HG03064 (cell line): Measurements from ENCODE around the gene MX2.
A peak's percentile ranks its signal among the peaks of the same experiment; 100 is the strongest.
"Not testable (repeated sequence)": the region's sequence is repeated elsewhere in the genome, so short reads cannot be mapped to it uniquely, and the experiment has no call there.

Source experiments
- ATAC-seq: cut with Tn5 transposase; IDR thresholded peaks from one replicate; pipeline ENCODE4 v1.9.1; 2021; ENCODE audit warnings: low read depth; ENCODE audit not compliant: unreplicated experiment

Gene MX2

DNA sequence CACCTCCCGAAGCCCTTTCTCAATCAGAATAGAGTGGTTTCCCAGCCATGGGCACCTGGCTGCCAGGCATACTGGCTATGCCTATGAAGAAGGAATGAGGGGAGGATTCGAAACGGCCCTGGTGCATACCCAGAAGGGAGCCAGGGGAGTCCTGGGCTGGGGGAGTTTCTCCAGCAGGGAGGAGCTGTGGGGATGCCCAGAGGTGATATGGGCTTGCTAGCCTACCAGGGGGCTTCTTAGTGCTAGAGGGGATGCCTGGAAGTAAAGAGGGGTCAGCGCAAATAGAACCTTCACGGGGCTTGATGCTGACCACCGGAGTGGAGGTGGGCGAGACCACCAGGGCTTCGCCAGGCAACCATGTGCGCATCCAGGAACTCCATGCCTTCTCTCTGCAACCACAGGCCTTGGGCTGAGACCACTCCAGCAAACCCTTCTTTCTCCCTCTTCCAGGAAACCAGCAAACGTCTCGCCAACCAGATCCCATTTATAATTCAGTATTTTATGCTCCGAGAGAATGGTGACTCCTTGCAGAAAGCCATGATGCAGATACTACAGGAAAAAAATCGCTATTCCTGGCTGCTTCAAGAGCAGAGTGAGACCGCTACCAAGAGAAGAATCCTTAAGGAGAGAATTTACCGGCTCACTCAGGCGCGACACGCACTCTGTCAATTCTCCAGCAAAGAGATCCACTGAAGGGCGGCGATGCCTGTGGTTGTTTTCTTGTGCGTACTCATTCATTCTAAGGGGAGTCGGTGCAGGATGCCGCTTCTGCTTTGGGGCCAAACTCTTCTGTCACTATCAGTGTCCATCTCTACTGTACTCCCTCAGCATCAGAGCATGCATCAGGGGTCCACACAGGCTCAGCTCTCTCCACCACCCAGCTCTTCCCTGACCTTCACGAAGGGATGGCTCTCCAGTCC is 46.0 kb downstream of the MX2 start:
- ATAC-seq = no peak

DNA sequence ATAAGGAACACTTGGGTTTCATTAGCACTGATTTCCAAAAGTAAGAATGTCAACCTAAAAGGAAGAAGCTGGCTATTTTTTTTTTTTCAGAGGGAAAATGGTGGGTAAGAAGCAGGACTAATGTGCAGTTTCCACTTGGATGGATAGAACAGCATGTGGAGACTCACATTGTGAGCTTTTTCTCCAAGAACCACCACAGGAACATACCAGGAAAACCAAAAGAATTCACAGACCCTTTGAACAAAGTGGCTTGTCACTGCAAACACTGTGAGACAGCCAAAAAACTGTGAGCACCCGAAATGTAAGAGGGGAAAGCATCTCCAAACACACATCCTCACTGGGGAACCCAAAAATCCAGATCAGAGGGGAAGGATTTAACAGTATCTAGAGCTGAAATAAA is 48.5 kb downstream of the MX2 start:
- ATAC-seq = no peak

DNA sequence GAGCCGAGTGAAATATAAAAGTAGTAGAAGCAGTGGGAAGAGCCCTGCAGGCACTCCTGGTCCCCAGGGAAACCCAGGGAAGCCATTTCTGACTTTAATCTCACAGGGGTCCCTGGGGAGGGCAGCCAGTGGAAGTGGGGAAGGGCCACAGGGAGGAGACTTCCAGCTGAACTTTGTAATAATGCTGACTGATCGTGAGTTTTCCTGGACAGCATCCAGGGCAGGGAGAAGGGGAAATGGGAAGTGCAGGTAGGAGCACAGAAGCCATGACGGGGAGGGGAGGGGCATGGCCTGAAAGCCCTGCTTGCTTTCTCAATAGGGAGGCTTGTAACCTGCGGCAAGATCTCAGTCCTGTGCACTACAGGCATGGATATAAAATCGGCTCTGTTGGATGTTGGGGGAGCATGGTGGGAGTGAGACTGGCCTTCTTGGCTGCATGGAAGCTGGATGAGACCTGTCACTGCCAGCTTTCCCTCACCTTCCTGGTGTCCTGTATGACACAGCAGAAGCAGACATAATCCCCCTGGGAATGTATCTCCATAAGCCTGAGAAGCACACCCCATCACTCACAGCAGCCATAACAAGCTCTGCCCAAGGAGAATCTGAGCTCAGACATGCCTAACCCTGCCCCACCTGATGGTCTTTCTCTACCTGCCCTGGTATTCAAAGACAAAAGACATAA is 49.1 kb downstream of the MX2 start:
- ATAC-seq = no peak

DNA sequence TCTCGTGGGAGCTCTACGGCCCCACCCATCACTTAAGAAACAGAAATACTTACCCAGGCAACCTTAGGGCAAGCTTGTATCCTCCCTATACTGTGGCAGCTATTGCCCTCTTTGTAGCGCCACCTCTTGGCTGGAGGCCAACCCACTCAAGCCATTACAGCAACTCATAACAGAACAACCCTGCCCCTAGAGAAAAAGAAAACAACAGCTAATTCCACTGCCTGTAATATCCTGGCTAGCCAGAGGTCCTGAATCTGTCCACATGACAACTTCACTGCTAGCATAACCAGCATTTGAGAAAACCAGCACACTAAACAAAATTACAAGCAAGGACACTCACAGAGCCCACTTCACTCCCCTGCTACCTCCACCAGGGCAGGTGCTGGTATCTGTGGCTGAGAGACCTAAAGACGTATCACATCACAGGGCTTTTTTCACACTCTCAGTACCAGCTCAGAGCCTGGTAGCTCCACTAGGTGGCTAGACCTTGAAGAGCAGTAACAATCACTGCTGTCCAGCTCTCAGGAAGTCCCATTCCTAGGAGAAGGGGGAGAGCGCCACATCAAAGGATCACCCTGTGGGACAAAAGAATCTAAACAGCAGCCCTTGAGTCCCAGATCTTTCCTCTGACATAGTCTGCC is 49.7 kb downstream of the MX2 start:
- no peak for ATAC-seq

DNA sequence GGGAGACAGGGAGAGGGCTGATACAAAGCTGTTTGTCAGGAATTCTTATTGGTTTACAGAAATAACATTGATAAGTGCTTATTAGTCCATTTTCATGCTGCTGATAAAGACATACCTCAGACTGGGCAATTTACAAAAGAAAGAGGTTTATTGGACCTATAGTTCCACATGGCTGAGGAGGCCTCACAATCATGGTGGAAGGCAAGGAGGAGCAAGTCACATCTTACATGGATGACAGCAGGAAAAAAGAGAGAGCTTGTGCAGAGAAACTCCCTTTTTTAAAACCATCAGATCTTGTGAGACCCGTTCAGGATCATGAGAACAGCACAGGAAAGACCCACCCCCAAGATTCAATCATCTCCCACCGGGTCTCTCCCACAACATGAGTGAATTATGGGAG is 55.7 kb downstream of the MX2 start:
- not testable (repeated sequence) for ATAC-seq

DNA sequence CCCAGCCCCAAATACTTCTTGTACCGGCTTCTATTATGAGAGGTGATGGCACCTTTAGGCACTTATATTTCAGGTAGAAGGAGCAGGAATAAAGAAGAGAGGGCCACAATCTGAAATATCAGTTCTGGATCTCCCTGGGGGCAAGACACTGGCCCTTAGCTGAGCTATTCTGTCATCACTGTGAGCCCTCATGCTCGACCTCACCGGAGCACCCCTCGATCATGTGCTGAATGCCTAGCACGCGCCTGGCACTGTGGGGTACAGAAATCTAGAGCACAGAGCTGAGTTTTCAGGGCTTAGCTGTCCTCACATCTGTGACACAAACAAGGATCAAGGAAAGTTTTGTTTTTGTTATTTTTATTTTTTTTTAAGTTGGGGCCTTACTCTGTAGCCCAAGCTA is 56.6 kb downstream of the MX2 start:
- ATAC-seq = no peak

DNA sequence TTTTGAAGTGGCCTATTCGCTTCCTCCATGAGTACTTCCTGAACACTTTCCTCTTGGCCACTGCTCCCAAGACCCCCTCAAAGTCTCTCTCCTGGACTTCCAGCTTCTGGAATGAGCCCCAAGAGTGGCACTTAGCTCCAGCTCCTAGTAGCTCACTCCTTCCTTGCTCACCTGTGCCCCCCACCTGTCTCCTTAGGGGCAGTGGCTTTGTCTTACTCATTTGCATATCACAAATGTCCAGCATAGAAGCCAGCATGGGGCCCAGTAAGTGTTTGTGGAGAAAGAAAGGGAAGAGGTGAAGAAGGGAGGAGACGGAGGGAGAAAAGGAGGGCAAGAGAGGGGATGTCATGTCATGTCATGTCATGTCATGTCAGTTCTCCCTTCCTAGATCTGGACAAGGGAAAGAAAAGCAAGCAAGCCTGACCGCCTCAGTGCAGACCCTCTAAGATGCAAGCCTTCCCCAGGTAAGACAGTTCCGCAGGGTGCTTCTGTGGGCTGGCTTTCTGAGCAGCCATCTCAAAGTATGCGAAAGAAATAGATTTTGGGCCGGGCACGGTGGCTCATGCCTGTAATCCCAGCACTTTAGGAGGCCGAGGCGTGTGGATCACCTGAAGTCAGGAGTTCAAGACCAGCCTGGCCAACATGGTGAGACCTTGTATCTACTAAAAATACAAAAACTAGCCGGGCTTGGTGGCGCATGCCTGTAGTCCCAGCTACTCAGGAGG is 57.3 kb downstream of the MX2 start:
- ATAC-seq = no peak

DNA sequence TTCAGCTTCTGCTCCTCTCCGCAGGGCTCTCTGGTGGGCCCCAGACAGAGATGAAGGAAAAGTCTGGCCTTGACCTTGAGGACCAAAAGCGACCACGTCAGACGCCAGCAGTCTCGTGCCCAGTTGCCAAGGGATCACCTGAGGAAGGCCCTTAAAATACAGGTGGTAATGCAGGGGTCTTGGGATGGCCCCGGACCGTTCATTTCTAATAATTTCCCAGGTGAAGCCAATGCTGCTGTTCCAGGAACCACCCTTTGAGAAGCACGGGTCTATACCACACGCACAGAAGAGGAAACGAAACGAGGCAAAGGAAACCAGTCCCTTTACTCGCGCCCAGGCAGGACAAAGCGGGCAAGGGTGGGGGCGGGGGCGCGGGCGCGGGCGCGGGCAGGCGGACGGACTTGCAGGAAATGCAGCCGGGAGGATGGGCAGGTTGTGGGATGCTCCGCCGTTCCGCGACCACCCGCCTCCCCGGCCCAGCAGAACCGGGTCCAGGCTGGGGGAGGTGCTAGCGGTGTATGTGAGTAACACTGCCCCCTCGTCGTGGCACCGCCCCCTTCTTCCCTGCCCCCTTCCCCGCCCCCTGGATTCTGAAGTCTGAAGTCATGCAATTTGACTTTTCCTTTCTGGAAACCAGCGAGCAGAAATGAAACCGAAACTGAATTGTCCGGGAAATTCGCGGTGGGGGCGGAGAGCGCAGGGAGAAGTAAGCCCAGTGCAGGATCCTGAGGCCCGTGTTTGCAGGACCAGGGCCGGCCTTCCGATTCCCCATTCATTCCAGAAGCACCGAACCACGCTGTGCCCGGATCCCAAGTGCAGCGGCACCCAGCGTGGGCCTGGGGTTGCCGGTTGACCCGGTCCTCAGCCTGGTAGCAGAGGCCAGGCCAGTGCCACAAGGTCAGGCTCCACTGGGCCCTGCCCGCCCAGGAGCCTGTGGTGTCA is 58.4 kb downstream of the MX2 start:
- peak; percentile 78 for ATAC-seq

DNA sequence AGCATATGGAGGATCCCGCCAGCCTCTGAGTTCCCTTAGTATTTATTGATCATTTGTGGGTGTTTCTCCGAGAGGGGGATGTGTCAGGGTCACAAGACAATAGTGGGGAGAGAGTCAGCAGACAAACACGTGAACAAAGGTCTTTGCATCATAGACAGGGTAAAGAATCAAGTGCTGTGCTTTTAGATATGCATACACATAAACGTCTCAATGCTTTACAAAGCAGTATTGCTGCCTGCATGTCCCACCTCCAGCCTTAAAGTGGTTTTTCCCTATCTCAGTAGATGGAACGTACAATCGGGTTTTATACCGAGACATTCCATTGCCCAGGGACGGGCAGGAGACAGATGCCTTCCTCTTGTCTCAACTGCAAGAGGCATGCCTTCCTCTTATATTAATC is 59.2 kb downstream of the MX2 start:
- ATAC-seq = not testable (repeated sequence)

DNA sequence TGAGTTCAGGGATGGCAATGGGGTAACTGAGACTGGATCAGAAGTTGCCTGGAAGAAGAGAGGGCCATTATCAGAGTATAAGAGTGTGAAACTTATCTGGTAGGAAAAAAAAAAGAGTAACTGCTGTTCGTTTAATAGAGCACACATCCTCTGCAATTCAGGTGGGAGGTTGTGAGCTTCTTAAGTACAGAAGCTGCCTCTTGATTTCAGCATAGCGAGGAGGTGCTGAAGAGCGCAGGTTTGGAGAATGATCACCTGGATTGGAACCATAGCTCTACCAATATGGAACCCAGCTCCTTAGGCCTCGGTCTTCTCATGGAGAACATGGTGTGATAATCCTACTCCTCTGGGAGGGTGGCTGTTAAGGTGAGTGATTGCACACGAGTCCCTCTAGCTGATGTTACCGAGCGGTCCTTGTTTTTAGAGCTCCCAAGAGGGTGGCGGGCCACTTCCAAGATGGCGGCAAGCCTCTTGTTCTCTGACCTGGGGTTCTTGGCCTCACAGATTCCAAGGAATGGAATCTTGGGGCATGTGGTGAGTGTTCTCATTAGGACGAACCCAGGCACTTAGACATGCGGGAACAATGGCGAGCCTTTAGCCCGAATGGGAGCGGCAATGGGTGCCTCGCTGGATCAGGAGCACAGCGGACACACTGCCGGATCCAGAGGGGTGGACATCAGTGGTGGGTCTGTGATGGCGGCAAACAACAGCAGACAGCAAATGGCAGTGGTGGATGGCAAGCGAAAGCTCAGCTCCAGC is 60.9 kb downstream of the MX2 start:
- no peak for ATAC-seq

DNA sequence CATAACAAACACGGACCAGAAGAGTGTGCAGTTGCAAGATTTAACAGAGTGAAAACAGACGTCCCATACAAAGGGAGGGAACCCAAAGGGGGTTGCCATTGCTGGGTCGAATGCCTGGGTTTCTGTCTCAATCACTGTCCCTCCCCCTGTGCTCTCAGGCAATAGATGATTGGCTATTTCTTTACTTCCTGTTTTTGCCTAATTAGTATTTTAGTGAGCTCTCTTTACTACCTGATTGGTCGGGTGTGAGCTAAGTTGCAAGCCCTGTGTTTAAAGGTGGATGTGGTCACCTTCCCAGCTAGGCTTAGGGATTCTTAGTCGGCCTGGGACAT is 61.4 kb downstream of the MX2 start:
- ATAC-seq = not testable (repeated sequence)

DNA sequence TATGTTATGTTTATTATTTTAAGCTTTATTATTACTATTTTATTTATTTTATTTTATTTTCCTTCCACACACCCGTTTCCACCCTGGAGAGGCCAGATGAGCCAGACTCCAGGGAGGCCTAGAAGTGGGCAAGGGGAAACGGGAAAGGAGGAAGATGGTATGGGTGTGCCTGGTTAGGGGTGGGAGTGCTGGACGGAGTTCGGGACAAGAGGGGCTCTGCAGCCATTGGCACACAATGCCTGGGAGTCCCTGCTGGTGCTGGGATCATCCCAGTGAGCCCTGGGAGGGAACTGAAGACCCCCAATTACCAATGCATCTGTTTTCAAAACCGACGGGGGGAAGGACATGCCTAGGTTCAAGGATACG is 63.7 kb downstream of the MX2 start:
- peak; percentile 5 for ATAC-seq

DNA sequence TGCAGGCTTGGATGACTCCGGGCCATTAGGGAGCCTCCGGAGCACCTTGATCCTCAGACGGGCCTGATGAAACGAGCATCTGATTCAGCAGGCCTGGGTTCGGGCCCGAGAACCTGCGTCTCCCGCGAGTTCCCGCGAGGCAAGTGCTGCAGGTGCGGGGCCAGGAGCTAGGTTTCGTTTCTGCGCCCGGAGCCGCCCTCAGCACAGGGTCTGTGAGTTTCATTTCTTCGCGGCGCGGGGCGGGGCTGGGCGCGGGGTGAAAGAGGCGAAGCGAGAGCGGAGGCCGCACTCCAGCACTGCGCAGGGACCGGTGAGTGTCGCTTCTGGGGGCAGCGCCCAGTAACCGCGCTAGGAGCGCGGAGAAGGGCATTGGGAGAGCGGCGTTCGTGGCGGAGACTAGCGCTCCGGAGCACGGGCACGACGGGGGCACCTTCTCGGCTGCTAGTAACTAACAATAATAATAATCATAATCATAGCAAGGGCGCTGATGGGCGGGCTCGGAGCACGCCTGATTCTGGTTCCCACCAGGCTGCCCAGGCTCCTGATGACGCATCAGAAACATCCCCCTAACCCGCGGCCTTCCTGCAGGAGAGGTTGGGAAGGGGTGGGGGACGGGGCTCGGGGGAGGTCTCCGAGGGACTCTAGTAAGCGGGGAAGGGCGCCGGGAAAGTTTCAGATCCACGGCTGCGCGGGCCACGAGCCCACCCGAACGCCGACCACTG is 64.3 kb downstream of the MX2 start, which contains the start of gene MX1:
MX1 (plus strand) TSS at position 286 of the 722 bp plus-strand sequence. CDS start 5,832 bp downstream, outside the sequence.
- ATAC-seq = peak; percentile 78

DNA sequence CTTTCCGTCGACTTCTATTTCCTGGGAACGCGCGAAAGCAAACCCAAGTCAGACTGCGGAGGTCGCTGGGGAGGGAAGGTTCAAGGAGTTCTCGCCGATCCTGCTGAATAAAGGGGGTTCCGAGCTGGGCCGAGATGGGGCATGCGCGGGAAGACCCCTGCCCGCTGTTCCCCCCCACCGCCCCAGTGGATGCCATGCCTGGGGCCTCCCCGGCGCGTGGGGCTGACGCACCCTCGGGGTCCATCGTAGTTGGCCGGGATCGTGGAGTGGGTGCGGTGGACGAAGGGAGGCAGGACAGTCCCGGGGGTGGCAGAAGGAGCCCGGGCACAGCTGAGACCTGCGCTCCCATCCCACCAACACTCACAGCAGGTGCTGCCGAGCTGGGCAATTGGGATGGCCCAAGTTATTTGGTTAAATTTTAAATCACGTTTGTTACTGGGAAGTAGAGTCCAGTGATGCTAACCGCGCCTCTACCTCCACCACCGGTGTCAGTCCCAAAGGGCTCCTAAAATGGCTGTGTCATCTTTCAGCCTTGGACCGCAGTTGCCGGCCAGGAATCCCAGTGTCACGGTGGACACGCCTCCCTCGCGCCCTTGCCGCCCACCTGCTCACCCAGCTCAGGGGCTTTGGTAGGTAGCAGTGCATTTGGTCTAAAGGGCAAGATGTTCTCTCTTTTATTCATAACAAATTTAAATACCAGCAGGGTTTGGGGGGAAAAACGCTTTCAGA is 65.0 kb downstream of the MX2 start:
- no peak for ATAC-seq

DNA sequence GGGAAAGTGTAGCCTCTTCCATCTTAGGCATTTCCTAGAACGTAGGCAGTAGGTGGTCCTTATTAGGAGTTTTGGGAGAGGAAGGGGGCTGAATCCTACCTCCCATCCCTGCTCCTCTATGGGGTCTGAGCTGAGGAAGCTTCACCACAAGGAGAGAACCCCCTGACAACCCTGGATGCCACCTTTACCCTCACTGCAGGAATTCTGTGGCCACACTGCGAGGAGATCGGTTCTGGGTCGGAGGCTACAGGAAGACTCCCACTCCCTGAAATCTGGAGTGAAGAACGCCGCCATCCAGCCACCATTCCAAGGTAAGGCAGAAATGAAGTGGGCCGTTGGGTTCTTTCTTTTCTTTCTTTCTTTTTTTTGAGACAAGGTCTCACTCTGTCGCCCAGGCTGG is 65.7 kb downstream of the MX2 start:
- ATAC-seq = no peak

DNA sequence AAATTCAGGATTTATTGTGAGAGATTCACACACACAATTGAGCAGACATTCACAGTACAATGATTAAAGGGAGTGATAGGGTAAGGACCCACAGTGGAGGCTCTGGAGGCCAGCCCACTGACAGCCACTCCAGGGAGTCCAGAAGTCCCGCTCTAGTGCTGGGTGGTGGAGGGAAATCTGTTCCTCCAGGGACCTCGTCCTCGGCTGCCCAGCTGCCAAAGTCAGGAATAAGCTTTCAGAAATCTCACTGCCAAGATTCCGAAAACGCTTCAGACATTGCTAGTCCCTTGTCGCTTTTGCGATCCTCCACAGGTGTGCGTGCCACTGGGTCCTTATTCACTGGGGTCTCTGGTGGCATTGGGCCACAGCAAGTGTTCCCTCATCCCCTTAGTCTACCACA is 66.5 kb downstream of the MX2 start:
- no peak for ATAC-seq

DNA sequence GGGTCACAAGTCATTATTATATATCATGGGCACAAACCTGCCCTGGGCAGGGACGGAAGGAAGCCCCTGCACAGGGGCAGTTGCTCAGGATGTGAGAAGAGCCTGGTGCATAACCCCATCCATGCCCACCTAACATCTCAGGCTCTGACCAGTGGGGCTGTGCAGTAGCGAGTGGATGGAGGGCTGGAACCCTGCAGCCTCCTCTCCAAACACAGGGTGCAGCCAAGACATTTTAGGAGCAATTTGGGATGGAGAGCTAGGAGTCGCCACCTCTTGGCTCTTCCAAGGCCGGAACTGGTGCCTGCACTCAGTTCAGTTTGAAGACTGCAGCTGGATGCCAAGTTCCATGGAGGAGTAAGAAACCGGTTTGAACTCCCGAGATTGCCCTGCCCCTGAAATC is 67.0 kb downstream of the MX2 start:
- ATAC-seq = no peak

DNA sequence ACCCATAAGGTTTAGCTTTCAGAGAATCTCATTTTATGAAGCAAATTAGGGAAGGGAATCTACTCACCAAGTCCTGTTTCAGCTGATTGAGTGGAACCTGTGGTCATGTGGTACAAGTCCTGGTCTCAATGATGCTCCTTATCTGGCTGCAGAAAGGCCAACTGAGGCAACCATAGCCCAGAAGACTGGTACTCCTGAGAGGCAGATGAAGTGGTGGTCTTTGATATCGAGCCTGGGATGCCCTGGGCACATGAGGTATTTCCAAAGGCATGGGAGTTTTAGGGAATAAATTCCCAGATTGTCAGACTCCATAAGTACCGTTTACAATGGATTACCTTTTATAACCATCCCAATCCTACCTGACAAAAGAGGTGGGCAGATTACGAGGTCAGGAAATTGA is 67.5 kb downstream of the MX2 start:
- no peak for ATAC-seq
